Fibroblast of skin of abdomen (primary cell): ENCODE results near the gene BCL7A. TPM values are rescaled to one million over a fixed set of nuclear protein-coding genes. Genes with fewer than 3 reads are reported as not detected.
"Not testable (repeated sequence)": the region's sequence is repeated elsewhere in the genome, so short reads cannot be mapped to it uniquely, and the experiment has no call there.

Experiments used
- DNase-seq: peaks from one replicate; pipeline ENCODE4 v3.0.0-alpha.2; 2013
- polyA plus RNA-seq, 2 experiments: library from polyadenylated mRNA; unstranded; fragments of 120-200 nt; gene quantifications; one replicate each; pipeline ENCODE4 v1.2.1, GENCODE V29; 2013; ENCODE audit not compliant: insufficient read length in 2 of 2

BCL7A gene
- polyA plus RNA-seq (2013, experiment 1 of 2; ENCODE audit: insufficient read length), result 8.6 TPM
- polyA plus RNA-seq (2013, experiment 2 of 2; ENCODE audit: insufficient read length), result 7.7 TPM

DNA sequence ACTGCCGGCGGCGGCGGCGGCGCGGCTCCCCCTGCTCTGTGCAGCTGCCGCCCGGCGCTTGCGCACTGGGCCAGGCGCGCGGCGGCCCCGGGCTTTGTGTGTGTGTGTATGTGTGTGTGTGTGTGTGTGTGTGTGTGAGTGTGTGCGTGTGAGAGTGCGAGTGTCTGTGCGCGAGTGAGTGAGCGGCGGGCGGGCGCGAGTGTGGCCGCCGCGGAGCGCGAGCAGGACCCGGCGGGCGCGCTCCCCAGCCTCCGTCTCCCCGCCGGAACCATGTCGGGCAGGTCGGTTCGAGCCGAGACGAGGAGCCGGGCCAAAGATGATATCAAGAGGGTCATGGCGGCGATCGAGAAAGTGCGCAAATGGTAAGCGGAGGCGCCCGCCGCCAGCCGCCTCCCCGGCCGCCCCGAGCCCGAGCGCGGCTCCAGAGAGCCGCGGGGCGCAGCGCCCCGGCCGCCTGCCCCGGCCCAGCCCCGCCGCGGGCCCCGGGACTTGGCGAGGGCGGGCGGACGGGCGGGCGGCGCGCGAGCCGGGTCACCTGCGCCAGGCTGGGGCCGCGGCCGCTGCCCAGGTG lies at the start of gene BCL7A:
Gene BCL7A, plus strand, starts transcription at position 63 of the 571 bp plus-strand sequence. Its CDS starts 208 bp downstream, at position 271.
- DNase-seq, result peak; percentile 85

DNA sequence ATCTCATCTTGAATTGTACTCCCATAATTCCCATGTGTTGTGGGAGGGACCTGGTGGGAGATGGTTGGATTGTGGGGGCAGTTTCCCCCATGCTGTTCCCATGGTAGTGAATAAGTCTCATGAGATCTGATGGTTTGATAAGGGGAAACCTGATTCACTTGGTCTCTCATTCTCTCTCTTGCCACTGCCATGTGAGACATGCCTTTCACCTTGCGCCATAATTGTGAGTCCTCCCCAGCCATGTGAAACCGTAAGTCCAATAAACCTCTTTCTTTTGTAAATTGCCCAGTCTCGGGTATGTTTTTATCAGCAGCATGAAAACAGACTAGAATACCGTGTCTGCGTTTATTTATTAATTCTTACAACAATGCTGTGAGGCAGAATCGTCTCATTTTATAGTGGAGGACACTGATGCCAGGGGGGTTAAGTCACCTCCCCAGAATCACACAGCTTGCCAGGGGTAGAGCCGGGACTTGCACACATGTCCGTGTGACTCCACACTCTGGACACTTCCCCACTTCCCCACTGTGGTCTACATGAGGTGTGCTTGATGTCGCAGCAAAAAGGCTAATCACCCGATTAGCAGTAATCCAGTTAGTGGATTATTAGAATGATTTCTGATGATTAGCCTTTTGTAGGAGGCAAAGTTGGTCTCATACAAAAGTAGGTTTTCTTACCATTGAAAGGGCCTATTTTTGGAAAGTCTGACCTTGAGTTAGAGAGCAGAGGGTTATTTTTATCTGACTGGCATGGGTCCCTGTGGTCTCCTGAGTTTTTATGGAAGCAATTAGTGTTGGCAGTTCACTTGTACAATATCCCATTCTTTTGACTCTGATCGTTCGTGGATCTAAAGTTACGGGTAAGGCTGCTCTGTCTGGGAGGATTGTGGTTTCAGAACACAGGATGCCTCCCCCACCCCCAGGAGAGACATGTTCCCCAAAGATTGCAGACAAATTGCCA lies 47.4 kb upstream of the BCL7A start:
- DNase-seq, result no peak

DNA sequence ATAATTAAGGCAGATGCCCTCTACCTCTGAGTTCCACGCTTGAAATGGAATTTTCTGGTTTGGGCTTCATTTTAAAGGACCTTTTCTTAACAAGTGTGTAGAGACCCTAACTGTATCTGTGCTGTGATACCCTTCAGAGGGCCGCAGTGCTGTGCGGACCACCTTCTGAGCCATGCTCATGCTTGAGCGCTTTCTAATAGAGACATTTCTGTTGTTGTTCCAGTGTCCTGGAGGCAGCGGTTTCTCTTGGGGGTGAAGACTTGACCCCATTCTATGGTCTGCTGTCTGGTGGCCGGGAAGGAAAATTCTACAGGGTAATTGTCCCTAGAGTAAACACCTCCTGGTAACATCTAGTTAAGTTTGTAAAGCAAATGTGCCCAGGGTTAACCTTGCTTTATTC lies 46.7 kb upstream of the BCL7A start:
- DNase-seq, result no peak

DNA sequence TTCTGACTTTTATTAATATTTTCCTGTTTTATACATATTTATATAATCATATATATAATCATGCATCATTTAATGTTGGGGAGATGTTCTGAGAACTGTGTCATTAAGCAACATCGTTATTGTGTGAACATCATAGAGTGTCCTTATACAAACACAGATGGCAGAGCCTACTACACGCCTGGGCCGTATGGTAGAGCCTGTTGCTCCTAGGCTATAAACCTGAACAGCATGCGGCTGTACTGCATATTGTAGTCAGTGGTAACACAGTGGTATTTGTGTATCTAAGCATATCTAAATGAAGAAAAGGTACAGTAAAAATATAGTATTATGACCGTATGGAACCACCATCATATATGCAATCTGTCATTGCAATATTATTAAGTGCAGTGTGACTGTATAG lies 44.7 kb upstream of the BCL7A start:
- no peak for DNase-seq

DNA sequence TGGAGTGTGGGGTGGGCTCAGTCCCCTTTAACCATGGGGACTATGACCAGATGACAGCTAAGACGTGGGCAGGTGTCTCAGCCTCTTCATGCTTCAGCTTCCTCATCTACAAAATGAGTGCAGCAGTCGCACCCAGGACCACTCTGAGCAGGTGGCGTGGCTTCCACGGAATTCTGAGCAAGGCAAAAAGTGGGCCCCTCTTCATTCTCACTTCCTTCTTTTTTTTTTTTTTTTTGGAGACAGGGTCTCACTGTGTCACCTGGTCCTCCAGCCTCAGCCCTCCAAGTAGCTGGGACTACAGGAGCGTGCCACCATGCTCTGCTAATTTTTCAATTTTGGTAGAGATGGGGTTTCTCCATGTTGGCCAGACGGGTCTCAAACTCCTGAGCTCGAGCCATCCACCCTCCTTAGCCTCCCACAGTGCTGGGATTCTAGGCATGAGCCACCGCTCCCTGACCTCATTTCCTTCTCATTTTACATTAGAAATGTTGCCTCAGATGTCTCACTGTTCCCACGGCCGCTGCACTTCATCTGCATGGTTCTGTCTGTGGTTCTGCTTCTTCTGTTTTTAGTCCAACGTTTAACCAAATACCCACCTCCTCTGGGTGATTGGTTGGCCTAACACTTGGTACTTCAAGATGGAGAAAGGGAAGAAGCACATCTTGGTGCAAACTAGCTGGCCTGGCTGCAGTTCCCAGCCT lies 41.3 kb upstream of the BCL7A start:
- DNase-seq, result peak; percentile 16

DNA sequence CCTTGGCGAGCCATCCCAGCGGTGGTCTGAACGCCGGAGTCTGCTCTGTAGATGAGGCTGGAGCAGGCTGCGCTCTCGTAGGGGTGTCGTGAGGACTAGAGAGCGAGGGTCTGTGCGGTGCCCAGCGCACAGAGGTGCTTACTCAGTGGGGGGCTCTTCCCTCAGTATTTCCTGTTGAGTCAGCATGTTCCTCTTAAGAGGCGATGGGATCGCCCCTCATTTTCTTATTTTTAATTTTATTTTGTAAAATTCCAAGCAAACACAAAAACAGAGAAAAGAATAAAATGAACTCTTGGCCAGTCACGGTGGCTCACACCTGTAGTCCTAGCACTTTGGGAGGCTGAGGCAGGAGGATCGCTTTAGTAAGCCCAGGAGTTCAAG lies 40.8 kb upstream of the BCL7A start:
- no peak for DNase-seq

DNA sequence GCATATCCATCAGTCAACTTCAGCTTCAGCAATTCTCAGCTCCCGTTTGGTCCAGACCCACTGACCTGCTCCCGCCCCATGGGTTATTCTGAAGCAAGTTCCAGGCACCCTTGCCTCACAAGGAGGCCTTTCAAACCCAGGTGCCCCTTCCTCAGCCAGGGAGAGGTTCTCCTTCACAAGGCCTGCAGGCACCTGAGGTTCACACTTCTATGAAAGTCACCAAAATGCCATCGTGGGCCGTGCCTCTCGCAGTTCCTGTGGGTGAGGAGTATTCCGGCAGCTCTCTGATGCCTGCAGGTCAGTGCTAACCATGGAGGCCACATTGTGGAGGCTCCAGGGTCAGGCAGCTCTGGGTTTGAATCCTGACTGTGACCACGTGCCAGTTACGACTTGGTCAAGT lies 40.2 kb upstream of the BCL7A start:
- DNase-seq, result no peak

DNA sequence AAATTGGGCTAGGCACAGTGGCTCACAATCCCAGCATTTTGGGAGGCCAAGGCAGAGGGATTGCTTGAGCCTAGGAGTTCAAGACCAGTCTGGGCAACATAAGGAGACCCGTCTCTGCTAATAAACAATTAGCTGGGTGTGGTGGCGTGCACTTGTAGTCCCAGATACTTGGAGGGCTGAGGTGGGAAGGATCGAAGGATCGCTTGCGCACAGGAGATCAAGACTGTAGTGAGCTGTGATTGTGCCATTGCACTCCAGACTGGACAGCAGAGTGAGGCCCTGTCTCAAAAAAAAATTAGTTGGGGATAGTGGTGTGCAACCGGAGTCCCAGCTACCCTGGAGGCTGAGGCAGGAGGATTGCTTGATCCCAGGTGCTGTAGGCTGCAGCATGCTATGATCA lies 38.7 kb upstream of the BCL7A start:
- DNase-seq, result no peak

DNA sequence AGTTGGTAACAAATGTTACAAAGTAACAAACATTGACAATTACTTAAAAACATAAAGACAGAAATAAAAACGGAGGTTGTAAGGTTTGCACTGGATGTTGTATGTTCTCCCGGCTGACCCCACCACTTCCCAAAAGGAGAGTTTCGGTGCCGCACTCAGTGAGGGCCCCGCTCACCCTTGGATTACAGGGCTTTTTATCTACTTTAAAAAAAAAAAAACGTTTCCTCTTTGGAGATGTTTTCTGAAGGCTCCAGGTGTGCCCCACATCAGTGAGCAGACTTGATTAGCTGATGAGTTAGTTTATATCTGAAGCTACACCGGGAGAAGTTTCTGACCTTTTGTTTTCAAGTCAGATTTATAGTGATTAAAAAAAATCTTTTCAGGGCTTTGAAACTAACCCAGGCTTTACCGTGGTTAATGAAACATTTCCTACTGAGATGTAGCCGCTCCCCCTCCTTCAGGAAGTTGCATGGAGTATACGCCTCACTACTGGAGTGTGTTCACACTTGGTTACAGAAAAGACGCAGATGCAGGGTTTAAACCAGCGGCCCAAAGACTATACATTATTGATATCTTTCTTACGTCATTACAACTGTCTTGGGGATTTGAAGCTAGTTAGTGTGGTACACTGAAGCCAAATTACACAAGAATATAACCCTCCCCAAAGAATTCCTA lies 38.0 kb upstream of the BCL7A start:
- peak; percentile 20 for DNase-seq

DNA sequence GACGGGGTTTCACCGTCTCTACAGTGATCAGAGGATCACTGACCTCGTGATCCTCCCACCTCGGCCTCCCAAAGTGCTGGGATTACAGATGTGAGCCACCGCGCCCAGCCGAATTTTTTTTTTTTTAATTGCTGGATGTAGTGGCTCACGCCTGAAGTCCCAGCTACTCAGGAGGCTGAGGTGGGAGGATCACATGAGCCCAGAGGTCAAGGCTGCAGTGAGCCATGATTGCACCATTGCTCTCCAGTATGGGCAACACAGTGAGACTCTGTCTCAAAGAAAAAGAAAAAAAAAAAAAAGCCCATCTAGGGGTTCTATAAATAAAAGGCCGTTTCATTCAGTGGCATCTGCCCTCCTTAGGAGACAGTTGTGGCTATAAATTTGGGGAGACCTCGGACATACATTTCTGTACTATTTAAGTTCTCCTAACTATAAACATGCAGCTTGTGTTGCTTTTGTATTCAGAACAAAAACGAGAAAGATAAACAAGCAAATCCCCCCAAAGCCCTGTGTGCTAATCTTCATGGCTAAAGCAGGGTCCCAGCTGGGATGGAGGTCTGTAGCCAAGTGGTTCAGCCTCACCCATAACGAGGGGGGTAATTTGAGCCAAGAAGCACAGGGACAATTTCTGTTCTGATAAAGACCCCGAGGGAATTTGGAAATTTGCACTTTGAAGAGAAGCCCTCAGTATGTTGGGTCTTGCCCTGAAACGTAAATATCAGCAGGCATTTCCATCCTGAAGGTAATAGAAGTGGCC lies 35.0 kb upstream of the BCL7A start:
- no peak for DNase-seq

DNA sequence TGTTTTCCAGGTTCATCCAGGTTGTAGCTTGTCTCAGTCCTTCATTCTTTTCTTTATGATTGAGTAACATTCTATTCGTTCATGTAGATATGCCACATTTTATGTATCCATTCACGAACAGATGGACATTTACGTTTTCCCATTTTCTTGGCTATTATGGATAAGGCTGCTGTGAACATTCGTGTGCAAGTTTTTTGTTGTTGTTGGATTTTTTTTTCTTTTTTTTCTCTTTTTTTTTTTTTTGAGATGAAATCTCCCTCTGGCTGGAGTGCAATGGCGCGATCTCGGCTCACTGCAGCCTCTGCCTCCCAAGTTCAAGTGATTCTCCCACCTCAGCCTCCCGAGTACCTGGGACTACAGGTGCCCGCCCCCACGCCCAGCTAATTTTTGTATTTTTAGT lies 33.2 kb upstream of the BCL7A start:
- DNase-seq, result not testable (repeated sequence)

DNA sequence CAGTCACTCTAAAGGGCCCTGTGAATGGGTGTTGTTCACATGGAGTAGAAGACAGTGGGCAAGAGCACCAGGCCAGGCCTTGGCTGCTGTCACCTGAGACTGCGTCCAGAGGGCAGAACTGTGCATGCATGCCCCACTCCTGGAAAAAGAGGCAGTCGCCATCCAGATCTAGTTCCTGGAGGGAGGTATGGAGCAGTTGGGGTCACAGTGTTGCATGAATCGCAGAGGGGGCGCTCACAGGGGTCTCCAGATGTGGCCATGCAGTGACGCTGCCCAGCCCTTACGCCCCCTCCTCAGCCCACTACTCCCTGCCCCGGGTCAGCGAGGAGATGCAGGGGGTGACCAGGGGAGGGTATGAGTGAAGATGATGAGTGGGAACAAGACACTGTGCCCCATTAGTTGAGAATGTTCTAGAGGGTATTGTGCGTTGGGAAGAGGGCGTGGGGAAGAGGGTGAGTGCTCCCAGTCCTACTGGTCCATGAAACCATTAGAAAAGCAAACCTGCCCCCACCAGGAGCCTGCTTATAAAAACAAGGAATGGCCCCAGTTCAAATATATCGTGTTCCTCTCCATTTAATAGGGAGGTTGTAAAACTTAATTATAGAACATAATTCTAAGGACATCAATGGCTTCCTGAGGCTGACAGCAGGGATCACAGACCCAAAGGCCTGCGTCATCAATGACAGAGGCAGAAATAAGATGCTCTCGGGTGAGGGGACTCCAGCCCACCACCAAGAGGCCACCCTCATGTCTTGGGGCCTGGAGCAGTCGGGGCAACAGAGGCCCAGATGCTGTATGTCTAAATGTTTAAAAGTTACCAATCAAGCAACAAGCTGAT lies 32.2 kb upstream of the BCL7A start:
- DNase-seq, result no peak

DNA sequence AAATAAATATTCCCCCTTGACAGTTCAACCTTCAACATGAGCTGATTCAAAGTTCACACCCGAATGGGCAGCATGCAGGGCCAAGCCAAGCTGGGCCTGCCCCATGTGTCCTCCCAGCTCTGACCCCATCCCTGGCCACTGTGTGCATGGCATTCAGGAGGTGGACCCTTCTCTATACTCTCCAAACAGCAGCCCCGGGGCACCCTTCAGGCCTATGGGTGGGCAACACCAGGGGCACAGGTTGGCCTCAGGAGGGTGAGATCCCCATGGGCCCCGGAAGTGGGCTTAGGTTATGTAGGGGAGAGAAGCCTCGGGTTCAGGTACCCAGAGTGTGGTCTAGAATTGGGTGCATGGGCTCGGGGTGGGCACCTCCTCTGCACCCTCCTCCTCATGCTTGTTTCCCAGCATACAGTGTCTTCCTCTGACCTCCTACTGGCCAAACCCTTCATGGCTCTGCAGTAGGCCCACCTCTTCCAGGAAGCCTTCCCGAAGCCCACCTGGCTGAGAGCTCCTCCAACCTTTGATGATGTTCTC lies 31.5 kb upstream of the BCL7A start:
- no peak for DNase-seq

DNA sequence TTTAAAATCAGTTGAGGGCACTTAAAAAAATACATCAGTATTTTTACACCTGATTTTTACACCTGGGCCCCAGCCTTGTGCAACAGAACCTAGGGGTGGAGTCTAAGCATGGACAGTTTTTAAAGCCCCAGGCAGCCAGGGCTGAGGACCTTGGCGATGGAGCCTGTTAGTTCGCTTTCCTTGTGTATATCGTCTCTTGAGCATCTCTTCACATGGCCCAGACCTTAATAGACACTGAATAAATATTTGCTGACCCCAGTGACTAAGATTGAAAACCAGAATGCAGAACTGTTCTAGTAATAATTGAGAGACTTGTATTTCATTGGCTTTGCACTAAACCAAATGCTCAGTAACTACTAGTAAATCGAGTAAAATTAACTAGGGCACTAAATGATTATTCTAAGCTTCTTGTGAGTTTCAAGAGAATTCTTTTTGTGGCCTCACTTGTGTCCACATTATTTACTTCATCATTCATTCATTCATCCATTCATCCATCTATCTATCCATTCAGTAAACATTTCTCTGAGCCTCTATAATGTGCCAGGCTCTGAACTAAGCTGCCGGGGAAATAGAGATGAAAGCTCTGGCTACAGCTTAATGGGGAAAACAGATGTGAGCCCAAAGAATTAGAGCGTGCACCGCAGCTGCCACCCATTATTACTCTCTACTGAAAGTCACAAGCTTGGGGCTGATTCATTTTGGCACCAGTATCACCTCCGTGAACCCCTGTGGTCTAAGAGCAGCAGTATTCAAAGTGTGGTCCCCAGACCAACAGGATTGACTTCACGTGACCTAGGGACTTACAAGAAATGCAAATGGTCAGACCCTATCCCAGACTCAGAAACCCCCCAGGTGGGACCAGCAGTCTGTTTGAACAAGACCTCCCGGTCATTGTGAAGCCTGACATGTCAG lies 30.7 kb upstream of the BCL7A start:
- peak; percentile 45 for DNase-seq

DNA sequence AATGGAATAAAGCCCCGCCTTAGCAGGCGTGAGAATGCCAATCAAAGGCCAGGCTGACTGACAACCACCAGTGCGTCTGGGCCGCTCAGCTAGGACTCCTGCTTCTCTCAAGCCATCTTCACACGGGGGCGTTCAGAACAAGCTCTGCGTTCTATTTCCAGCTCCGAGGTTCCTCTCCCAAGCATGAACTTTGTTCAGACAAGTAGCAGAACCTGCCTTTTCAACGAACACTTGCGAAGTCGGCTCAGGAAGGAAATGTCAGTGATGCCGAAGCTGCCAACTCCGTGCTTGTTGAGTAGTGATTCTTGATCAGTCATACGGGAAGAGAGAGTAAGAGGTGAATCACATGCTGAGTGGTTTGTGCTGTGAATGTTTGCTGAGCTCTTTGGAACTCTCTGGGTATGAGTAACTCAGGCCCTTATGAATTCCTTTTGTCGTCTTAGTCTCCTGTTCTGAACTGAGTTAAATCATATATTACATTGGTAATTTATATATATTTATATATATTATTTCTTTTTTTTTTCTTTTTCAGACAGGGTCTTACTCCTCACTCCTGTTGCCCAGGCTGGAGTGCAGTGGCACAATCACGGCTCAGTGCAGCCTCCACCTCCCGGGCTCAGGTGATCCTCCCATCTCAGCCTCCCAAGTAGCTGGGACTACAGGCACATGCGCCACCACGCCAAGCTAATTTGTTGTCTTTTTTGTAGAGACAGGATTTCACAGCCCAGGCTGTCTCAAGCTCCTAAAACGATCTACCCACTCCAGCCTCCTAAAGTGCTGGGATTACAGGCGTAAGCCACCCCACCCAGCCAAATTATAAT lies 29.4 kb upstream of the BCL7A start:
- DNase-seq, result peak; percentile 97

DNA sequence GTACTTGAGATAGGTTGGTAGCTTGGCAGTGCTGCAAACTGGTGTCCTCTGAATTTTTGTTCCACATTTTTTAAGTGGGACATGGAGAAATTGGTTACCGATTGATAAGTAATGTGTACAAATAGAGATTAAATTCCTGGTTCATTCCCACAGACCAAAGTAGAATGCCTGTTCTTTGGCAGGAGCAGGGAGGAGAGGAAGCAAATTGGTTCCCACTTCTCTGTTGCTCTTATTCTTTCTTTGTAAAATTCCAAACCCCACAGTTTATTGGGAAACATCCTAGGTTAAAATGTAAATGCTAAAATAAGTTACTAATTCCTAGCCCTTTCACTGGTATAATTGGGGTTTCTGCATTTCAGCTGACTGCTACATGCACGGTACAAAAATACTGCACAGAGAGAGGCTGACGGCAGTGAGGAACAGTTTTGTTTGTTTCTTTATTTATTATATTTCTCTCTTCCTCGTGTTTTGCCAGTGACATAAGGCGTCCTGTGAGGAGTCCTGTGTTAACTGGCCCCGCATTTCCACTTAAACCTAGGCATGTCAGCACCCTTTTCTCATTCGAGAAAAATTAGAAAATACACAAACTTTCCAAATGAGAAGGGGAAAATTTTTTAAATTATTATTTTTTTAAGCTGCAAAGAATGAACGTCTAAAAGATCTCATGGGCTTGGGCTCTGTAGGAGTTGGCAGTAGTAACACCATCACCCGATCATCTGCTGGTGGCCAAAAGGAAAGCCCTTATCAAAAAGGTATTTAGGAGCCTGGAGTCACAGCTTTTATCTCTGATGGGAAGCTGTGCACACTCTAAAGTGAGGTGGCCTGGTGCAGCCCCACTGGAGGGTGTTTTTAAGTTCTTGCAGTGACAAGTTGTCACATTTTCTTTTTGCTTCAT lies 25.4 kb upstream of the BCL7A start:
- no peak for DNase-seq

DNA sequence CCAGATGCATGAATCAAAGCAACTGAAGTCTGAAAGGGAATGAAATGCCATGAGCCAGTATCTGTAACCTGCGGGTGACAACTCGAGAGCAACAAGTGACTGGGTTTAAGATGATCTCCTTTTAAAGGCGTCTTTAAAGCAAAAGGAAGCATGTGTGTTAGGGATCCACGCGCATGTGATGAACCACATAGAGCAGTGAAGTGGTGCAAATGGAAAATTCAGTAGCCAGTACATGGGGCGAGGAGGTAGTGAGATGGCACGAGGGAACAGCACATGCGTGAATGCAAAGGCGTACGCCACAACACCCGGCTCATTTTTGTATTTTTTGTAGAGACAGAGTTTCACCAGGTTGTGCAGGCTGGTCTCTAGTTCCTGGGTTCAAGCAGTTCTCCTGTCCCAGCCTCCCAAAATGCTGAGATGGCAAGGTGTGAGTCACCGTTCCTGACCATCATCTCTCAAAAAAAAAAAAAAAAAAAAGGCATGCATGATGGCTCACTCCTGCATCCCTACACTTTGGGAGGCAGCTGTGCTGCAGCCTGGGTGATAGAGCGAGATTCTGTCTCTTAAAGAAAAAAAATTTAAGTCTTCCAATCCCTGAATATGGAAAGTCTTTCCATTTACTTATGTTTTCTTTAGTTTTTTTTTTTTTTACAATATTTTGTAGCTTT lies 24.6 kb upstream of the BCL7A start:
- DNase-seq, result peak; percentile 30
